CD4-positive, alpha-beta T cell treated with Interleukin-6 at 100 ng/mL for 8 hours (primary cell): Measurements from ENCODE around the gene SPECC1.
"Not testable (repeated sequence)": the region's sequence is repeated elsewhere in the genome, so short reads cannot be mapped to it uniquely, and the experiment has no call there.

Experiments
- DNase-seq: peaks from one replicate; pipeline ENCODE4 v3.0.0-alpha.2; 2020; ENCODE audit warnings: mixed read lengths, low spot score

SPECC1 gene

GRCh38 chr17:20173091-20173490 is 163.9 kb downstream of the SPECC1 start:
- no peak for DNase-seq

GRCh38 chr17:20174588-20175265 is 165.6 kb downstream of the SPECC1 start:
- DNase-seq: no peak

- no peak for DNase-seq
Observed at GRCh38 chr17:20179041-20179440, 169.9 kb downstream of the SPECC1 start.

GRCh38 chr17:20180661-20181060 is 171.5 kb downstream of the SPECC1 start:
- no peak for DNase-seq

GRCh38 chr17:20184181-20184580 is 175.0 kb downstream of the SPECC1 start:
- DNase-seq: no peak

GRCh38 chr17:20184977-20185619 is 175.9 kb downstream of the SPECC1 start:
- no peak for DNase-seq

GRCh38 chr17:20187049-20187448 is 177.9 kb downstream of the SPECC1 start:
- no peak for DNase-seq

- DNase-seq: no peak
Observed at GRCh38 chr17:20189302-20189701, 180.1 kb downstream of the SPECC1 start.

- no peak for DNase-seq
Observed at GRCh38 chr17:20189979-20190378, 180.8 kb downstream of the SPECC1 start.

GRCh38 chr17:20190605-20191004 is 181.4 kb downstream of the SPECC1 start:
- DNase-seq: no peak

GRCh38 chr17:20191056-20191455 is 181.9 kb downstream of the SPECC1 start:
- no peak for DNase-seq

- not testable (repeated sequence) for DNase-seq
Observed at GRCh38 chr17:20196286-20196685, 187.1 kb downstream of the SPECC1 start.

GRCh38 chr17:20197272-20197926 is 188.2 kb downstream of the SPECC1 start:
- no peak for DNase-seq

- no peak for DNase-seq
Observed at GRCh38 chr17:20200016-20200795, 191.0 kb downstream of the SPECC1 start.

- no peak for DNase-seq
Observed at GRCh38 chr17:20200865-20201458, 191.8 kb downstream of the SPECC1 start.

- no peak for DNase-seq
Observed at GRCh38 chr17:20202141-20202621, 193.0 kb downstream of the SPECC1 start.

GRCh38 chr17:20203018-20203417 is 193.9 kb downstream of the SPECC1 start:
- DNase-seq: no peak

- no peak for DNase-seq
Observed at GRCh38 chr17:20203761-20204263, 194.7 kb downstream of the SPECC1 start.

GRCh38 chr17:20205609-20206008 is 196.4 kb downstream of the SPECC1 start:
- DNase-seq: no peak

GRCh38 chr17:20206068-20206467 is 196.9 kb downstream of the SPECC1 start:
- peak; percentile 35 for DNase-seq

- no peak for DNase-seq
Observed at GRCh38 chr17:20206591-20206990, 197.4 kb downstream of the SPECC1 start.
